Activated B cell treated with CpG ODN at 0.5 μM for 24 hours (primary cell): ENCODE data around the gene USH2A. TPM values are rescaled to one million over a fixed set of nuclear protein-coding genes. Genes with fewer than 3 reads are reported as not detected.

Experiments used
- ATAC-seq: fragments of 200-7000 bp; cut with Tn5 transposase; one replicate; pipeline ENCODE4 v1.10.0; 2021; ENCODE audit warnings: low read depth, mild to moderate bottlenecking, moderate library complexity
- CTCF ChIA-PET: fragments of 350-600 bp; sonication (Branson Sonifier 250); formaldehyde crosslinking; loops from one replicate; lab custom pipeline; 2021; ENCODE audit warnings: antibody characterized with exemption; lab: Charles Lee
- POLR2A ChIA-PET: fragments of 350-600 bp; sonication (Branson Sonifier 250); formaldehyde crosslinking; loops from one replicate; lab custom pipeline; 2021; ENCODE audit warnings: antibody characterized with exemption; lab: Charles Lee
- DNase-seq: peaks from one replicate; pipeline ENCODE4 v3.0.0; 2022
- H3K27ac Mint-ChIP-seq: one replicate; pipeline ENCODE4 v1.8.0; 2020; ENCODE audit warnings: mixed read lengths
- H3K27me3 Mint-ChIP-seq: one replicate; pipeline ENCODE4 v1.8.0; 2021; ENCODE audit warnings: mixed read lengths
- H3K36me3 Mint-ChIP-seq: one replicate; pipeline ENCODE4 v1.8.0; 2021; ENCODE audit warnings: low read depth, mixed read lengths
- H3K4me1 Mint-ChIP-seq: one replicate; pipeline ENCODE4 v1.8.0; 2021; ENCODE audit warnings: mixed read lengths
- H3K4me3 Mint-ChIP-seq: one replicate; pipeline ENCODE4 v1.8.0; 2020; ENCODE audit warnings: mild to moderate bottlenecking, mixed read lengths
- H3K9me3 Mint-ChIP-seq: one replicate; pipeline ENCODE4 v1.8.0; 2020; ENCODE audit warnings: mixed read lengths
- CTCF ChIP-seq: fragments of 200-600 bp; IDR thresholded peaks from one replicate; pipeline ENCODE4 v1.8.0; 2022; ENCODE audit warnings: antibody characterized with exemption, mild to moderate bottlenecking
- intact Hi-C: fragments of 100-400 bp; cut with micrococcal nuclease; formaldehyde crosslinking; loops from one replicate; pipeline ENCODE4 v1.15.1; 2024
- total RNA-seq: library from RNA; stranded (reverse); gene quantifications from 2 replicates; pipeline ENCODE4 v1.2.3, GENCODE V29; 2022

The USH2A gene
- total RNA-seq, 1 donor from 2014 or later = not detected

DNA sequence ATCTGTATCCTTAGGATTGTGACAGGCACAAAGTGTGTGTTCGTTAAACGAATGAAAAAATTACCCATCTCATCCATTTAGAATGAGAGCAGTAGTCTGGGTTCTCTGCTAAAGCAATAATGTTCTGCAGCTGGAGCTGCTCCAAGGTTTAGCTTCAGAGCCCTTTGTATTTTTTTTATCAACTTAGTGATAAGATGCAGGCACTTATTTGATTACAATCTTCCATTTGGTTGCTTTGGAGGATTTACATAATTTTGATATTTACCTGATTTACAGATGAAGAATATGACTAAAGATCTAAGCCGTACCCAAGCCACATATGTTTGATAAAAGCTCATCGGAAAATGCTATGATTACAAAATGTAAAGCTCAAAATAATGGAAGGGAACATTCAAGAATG, 654.9 kb downstream of the USH2A start:
- Mint-ChIP-seq H3K36me3 (no peaks in the 10 kb centered on the region), H3K4me1 (no peaks in the 10 kb centered on the region), H3K27ac (no peak overlapping the region), H3K9me3 (peaks cover 4% of the 10 kb centered on the region), H3K27me3 (no peaks in the 10 kb centered on the region), H3K4me3 (no peak overlapping the region)
- intact Hi-C loops = no loop called here
- TF ChIP-seq CTCF = no peak
- ChIA-PET CTCF (no interaction called here), POLR2A (no interaction called here)
- DNase-seq (no peak), ATAC-seq (no peak)

DNA sequence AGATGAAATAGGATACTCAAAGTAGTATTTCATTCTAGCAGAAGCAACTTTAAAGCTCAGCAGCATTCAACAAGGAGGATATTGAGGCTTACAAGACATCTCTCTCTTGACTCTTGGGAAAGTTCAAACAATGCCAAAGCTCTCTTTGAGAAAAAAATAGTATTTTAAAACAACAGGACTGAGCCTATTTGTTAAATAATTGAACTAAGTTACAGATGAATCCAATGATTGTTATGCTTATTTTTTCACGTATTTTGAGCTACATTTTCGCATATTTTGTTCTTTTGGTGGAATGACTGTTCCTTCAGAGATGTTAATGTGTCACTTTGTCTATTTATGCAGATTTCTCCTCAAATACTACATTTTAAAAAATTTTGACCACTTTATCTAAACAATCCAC, 655.5 kb downstream of the USH2A start:
- CTCF ChIA-PET = no interaction called here
- POLR2A ChIA-PET = no interaction called here
- no peak overlapping the region for H3K4me3 Mint-ChIP-seq
- no peak for ATAC-seq
- no peak for TF ChIP-seq CTCF
- peaks cover 6% of the 10 kb centered on the region for H3K9me3 Mint-ChIP-seq
- intact Hi-C loops = no loop called here
- H3K27me3 Mint-ChIP-seq = no peaks in the 10 kb centered on the region
- H3K27ac Mint-ChIP-seq = no peak overlapping the region
- no peak for DNase-seq
- H3K36me3 Mint-ChIP-seq = no peaks in the 10 kb centered on the region
- no peaks in the 10 kb centered on the region for H3K4me1 Mint-ChIP-seq

DNA sequence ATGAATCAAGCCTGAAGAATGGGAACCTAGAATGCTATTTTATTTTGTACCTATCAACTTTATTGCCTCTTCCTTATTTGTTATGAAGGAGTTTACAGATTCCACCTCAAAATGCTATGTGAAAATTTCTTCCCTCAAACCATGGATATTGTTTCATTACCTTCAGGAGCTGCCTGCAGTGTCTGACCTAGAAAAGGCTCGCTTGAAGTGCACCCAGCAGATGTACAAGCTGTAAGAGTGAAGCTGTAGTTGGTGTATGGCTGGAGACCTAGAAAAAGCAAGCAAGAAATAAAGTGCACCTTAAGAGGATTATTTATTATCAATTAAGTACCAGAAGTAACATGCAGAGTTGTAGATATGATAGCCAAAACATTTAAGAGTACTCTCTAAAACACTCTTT, 656.7 kb downstream of the USH2A start:
- H3K36me3 Mint-ChIP-seq = no peaks in the 10 kb centered on the region
- CTCF ChIA-PET = no interaction called here
- DNase-seq (no peak), ATAC-seq (no peak)
- no peak for TF ChIP-seq CTCF
- H3K4me1 Mint-ChIP-seq = no peaks in the 10 kb centered on the region
- POLR2A ChIA-PET = no interaction called here
- no peaks in the 10 kb centered on the region for H3K27me3 Mint-ChIP-seq
- intact Hi-C loops = no loop called here
- no peak overlapping the region for H3K27ac Mint-ChIP-seq
- peaks cover 6% of the 10 kb centered on the region for H3K9me3 Mint-ChIP-seq
- H3K4me3 Mint-ChIP-seq = no peak overlapping the region

GRCh38 chr1:215765833-215766232, 657.4 kb downstream of the USH2A start:
- TF ChIP-seq CTCF = no peak
- intact Hi-C loops = no loop called here
- POLR2A ChIA-PET = no interaction called here
- no peaks in the 10 kb centered on the region for H3K4me1 Mint-ChIP-seq
- H3K36me3 Mint-ChIP-seq = no peaks in the 10 kb centered on the region
- CTCF ChIA-PET = no interaction called here
- H3K9me3 Mint-ChIP-seq = peaks cover 6% of the 10 kb centered on the region
- ATAC-seq = no peak
- no peaks in the 10 kb centered on the region for H3K27me3 Mint-ChIP-seq
- no peak overlapping the region for H3K4me3 Mint-ChIP-seq
- DNase-seq = no peak
- H3K27ac Mint-ChIP-seq = no peak overlapping the region

GRCh38 chr1:215761446-215761845, 661.8 kb downstream of the USH2A start:
- POLR2A ChIA-PET = no interaction called here
- no peak overlapping the region for H3K4me3 Mint-ChIP-seq
- peaks cover 6% of the 10 kb centered on the region for H3K9me3 Mint-ChIP-seq
- H3K36me3 Mint-ChIP-seq = no peaks in the 10 kb centered on the region
- intact Hi-C loops = no loop called here
- no peaks in the 10 kb centered on the region for H3K4me1 Mint-ChIP-seq
- no peak for DNase-seq
- no peak overlapping the region for H3K27ac Mint-ChIP-seq
- no peak for ATAC-seq
- CTCF ChIA-PET = no interaction called here
- no peaks in the 10 kb centered on the region for H3K27me3 Mint-ChIP-seq
- no peak for TF ChIP-seq CTCF
